A549 (cell line): ENCODE measurements around the gene XYLT1. TPM values are rescaled to one million over a fixed set of nuclear protein-coding genes. Genes with fewer than 3 reads are reported as not detected.

Experiments
- ATAC-seq, 2 experiments: fragments of 200-7000 bp in 1 of 2; fragments of >200 bp in 1 of 2; cut with Nextera tagmentation in 1 of 2; cut with Tn5 transposase in 1 of 2; 3 replicates each; pipeline versions ENCODE4 v1.8.0 to v1.9.1; 2018 to 2020; ENCODE audit warnings: mild to moderate bottlenecking in 1 of 2, moderate library complexity in 1 of 2
- CTCF ChIA-PET: fragments of 300-600 bp; sonication (Branson Sonifier 250); formaldehyde crosslinking; extraction: SDS; loops from one replicate; lab custom pipeline; 2021; ENCODE audit warnings: antibody characterized with exemption, inconsistent platforms; lab: Yijun Ruan, JAX
- POLR2A ChIA-PET: fragments of 350-600 bp; formaldehyde crosslinking; extraction: SDS; loops from one replicate; lab custom pipeline; 2021; ENCODE audit warnings: antibody characterized with exemption, inconsistent platforms; lab: Yijun Ruan, JAX
- DNase-seq, 2 experiments: peaks; one replicate each; pipeline versions ENCODE4 v3.0.0 to v3.0.0-alpha.2; 2011 to 2016; ENCODE audit warnings: low read depth in 1 of 2, low spot score in 1 of 2
- FAIRE-seq: peaks from 2 replicates; lab custom pipeline; 2011; peaks lifted over from hg19 to GRCh38; lab: Jason Lieb, UNC
- H3K27ac ChIP-seq, 2 experiments: fragments of >200 bp; sonication (Bioruptor Twin); formaldehyde crosslinking; 3 replicates each; pipeline ENCODE4 v1.5.1; 2016 to 2017
- H3K4me1 ChIP-seq: fragments of >200 bp; sonication (Bioruptor Twin); formaldehyde crosslinking; 3 replicates; pipeline ENCODE4 v1.6.1; 2016
- H3K4me2 ChIP-seq: fragments of >200 bp; sonication (Bioruptor Twin); formaldehyde crosslinking; 3 replicates; pipeline ENCODE4 v1.6.1; 2016
- H3K4me3 ChIP-seq: fragments of >200 bp; sonication (Bioruptor Twin); formaldehyde crosslinking; 3 replicates; pipeline ENCODE4 v1.5.1; 2016
- H3K9me3 ChIP-seq: fragments of >200 bp; sonication (Bioruptor Twin); formaldehyde crosslinking; 3 replicates; pipeline ENCODE4 v1.6.1; 2016
- BHLHE40 ChIP-seq: IDR thresholded peaks from 2 replicates; pipeline ENCODE4 v1.6.1; 2012; ENCODE audit warnings: low read depth, low read length, inconsistent platforms
- CBX2 ChIP-seq: fragments of 200-600 bp; sonication (generic); IDR thresholded peaks from 2 replicates; pipeline ENCODE4 v1.6.1; 2016; ENCODE audit warnings: low read depth, mild to moderate bottlenecking, borderline replicate concordance
- CBX8 ChIP-seq: fragments of 200-600 bp; sonication (generic); IDR thresholded peaks from 2 replicates; pipeline ENCODE4 v1.6.1; 2016
- CHD2 ChIP-seq: fragments of 150-350 bp; IDR thresholded peaks from 2 replicates; pipeline ENCODE4 v1.6.1; 2014; ENCODE audit warnings: low read length; ENCODE audit not compliant: partially characterized antibody
- CTCF ChIP-seq: fragments of >200 bp; sonication (Bioruptor Twin); formaldehyde crosslinking; IDR thresholded peaks from 3 replicates; pipeline ENCODE4 v1.5.1; 2016
- ESRRA ChIP-seq: fragments of 150-350 bp; IDR thresholded peaks from 2 replicates; pipeline ENCODE4 v1.6.1; 2014; ENCODE audit warnings: mild to moderate bottlenecking, low read length, borderline replicate concordance
- FOSB ChIP-seq: fragments of 250-450 bp; sonication (Bioruptor Pico); IDR thresholded peaks from 2 replicates; pipeline ENCODE4 v1.5.0; 2020; ENCODE audit warnings: mild to moderate bottlenecking, moderate library complexity
- FOSL2 ChIP-seq, 2 experiments: fragments of 450-650 bp in 1 of 2; fragments of >200 bp in 1 of 2; sonication (Bioruptor Twin) in 1 of 2; formaldehyde crosslinking; IDR thresholded peaks; 2 replicates each; pipeline versions ENCODE4 v1.5.0 to v1.6.1; 2016 to 2020; ENCODE audit warnings: mild to moderate bottlenecking in 1 of 2, moderate library complexity in 1 of 2
- HES2 ChIP-seq: fragments of >200 bp; sonication (Bioruptor Twin); formaldehyde crosslinking; IDR thresholded peaks from 2 replicates; pipeline ENCODE4 v1.6.1; 2016
- HEYL ChIP-seq: fragments of 250-450 bp; sonication (Bioruptor Pico); IDR thresholded peaks from 2 replicates; pipeline ENCODE4 v1.8.0; 2021; ENCODE audit warnings: mild to moderate bottlenecking, moderate library complexity
- HMGXB4 ChIP-seq: fragments of 250-450 bp; sonication (Bioruptor Pico); IDR thresholded peaks from 2 replicates; pipeline ENCODE4 v1.5.0; 2021; ENCODE audit warnings: mild to moderate bottlenecking, moderate library complexity, borderline replicate concordance
- HOXA7 ChIP-seq: fragments of 250-450 bp; sonication (Bioruptor Pico); IDR thresholded peaks from 2 replicates; pipeline ENCODE4 v1.5.0; 2020; ENCODE audit warnings: mild to moderate bottlenecking, moderate library complexity
- JUN ChIP-seq, 2 experiments: fragments of >200 bp; sonication (Bioruptor Twin); formaldehyde crosslinking; IDR thresholded peaks; 2 replicates in 1 of 2; 3 replicates in 1 of 2; pipeline ENCODE4 v1.6.1; 2016 to 2017
- KDM1A ChIP-seq: fragments of 200-600 bp; sonication (generic); IDR thresholded peaks from 2 replicates; pipeline ENCODE4 v1.6.1; 2016; ENCODE audit warnings: low read depth, mild to moderate bottlenecking
- MAFK ChIP-seq: fragments of 450-650 bp; IDR thresholded peaks from 2 replicates; pipeline ENCODE4 v1.6.1; 2014; ENCODE audit not compliant: partially characterized antibody
- MAZ ChIP-seq: fragments of 150-350 bp; IDR thresholded peaks from 2 replicates; pipeline ENCODE4 v1.6.1; 2014; ENCODE audit warnings: antibody characterized with exemption, low read depth, low read length, borderline replicate concordance
- NFE2L2 ChIP-seq: fragments of 150-350 bp; conservative IDR thresholded peaks from 2 replicates; pipeline ENCODE4 v1.6.1; 2014; ENCODE audit warnings: low read length
- PHF8 ChIP-seq: fragments of 200-600 bp; sonication (generic); IDR thresholded peaks from 2 replicates; pipeline ENCODE4 v1.6.1; 2016; ENCODE audit warnings: low read depth, mild to moderate bottlenecking, antibody characterized with exemption, moderate library complexity, borderline replicate concordance
- POLR2A ChIP-seq: IDR thresholded peaks from 2 replicates; pipeline ENCODE4 v1.6.1; 2012; ENCODE audit warnings: mild to moderate bottlenecking, low read length
- RCOR1 ChIP-seq: fragments of 150-350 bp; IDR thresholded peaks from 2 replicates; pipeline ENCODE4 v1.6.1; 2014; ENCODE audit warnings: antibody characterized with exemption, low read length, low read depth
- RFX5 ChIP-seq: fragments of 450-650 bp; IDR thresholded peaks from 2 replicates; pipeline ENCODE4 v1.7.1; 2014; ENCODE audit warnings: antibody characterized with exemption, mild to moderate bottlenecking, moderate library complexity
- RNF2 ChIP-seq: fragments of 200-600 bp; sonication (generic); IDR thresholded peaks from 2 replicates; pipeline ENCODE4 v1.6.1; 2016; ENCODE audit warnings: low read depth, mild to moderate bottlenecking, antibody characterized with exemption, moderate library complexity, borderline replicate concordance
- SREBF2 ChIP-seq: fragments of 450-650 bp; IDR thresholded peaks from 2 replicates; pipeline ENCODE4 v1.6.1; 2014; ENCODE audit warnings: mild to moderate bottlenecking, moderate library complexity
- TP53 ChIP-seq: fragments of 250-450 bp; sonication (Bioruptor Pico); IDR thresholded peaks from 2 replicates; pipeline ENCODE4 v1.5.0; 2021; ENCODE audit warnings: mild to moderate bottlenecking, moderate library complexity
- ZFP36 ChIP-seq: fragments of 450-650 bp; IDR thresholded peaks from 2 replicates; pipeline ENCODE4 v1.6.1; 2014; ENCODE audit warnings: borderline replicate concordance; ENCODE audit not compliant: partially characterized antibody
- ZNF302 ChIP-seq: fragments of 250-450 bp; sonication (Bioruptor Pico); IDR thresholded peaks from 2 replicates; pipeline ENCODE4 v1.9.0; 2021; ENCODE audit warnings: inconsistent platforms, mild to moderate bottlenecking, moderate library complexity
- WGBS: methylation state at CpG from one replicate; pipeline ENCODE4 v1.1.6; 2017; ENCODE audit errors: missing lambda C conversion rate; 5-methylcytosine and 5-hydroxymethylcytosine counted together
- polyA plus RNA-seq, 4 experiments: library from polyadenylated mRNA; depleted of rRNA in 3 of 4; stranded (reverse); fragments of >200 nt; fragmentation: RNase III in 1 of 4; extraction: RNeasy Plus Mini Kit Qiagen cat#74134 plus additional on column Dnase treatment in 1 of 4; gene quantifications; 2 replicates in 3 of 4; 3 replicates in 1 of 4; pipeline ENCODE4 v1.2.3, GENCODE V29; 2011 to 2017
- TF ChIP-seq, protein P1 (sequence below): fragments of 150-350 bp; IDR thresholded peaks from 2 replicates; pipeline ENCODE4 v1.6.1; 2014; ENCODE audit warnings: low read depth, mild to moderate bottlenecking, low read length
- TF ChIP-seq, protein P2 (sequence below): fragments of 250-450 bp; sonication (Bioruptor Pico); IDR thresholded peaks from 2 replicates; pipeline ENCODE4 v1.5.0; 2020; ENCODE audit warnings: low read depth, mild to moderate bottlenecking, moderate library complexity

Gene XYLT1
- polyA plus RNA-seq, 2 of the 4 experiments (the other 2 are of a cell fraction), result 0.78 to 0.88 TPM

- TF ChIP-seq, protein P1, sequence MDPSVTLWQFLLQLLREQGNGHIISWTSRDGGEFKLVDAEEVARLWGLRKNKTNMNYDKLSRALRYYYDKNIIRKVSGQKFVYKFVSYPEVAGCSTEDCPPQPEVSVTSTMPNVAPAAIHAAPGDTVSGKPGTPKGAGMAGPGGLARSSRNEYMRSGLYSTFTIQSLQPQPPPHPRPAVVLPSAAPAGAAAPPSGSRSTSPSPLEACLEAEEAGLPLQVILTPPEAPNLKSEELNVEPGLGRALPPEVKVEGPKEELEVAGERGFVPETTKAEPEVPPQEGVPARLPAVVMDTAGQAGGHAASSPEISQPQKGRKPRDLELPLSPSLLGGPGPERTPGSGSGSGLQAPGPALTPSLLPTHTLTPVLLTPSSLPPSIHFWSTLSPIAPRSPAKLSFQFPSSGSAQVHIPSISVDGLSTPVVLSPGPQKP, result no peak
- TF ChIP-seq HEYL (CRISPR knock-in tag) (no peak), BHLHE40 (no peak), CHD2 (no peak), ZNF302 (no peak)
Observed at GRCh38 chr16:17277981-17278381, 192.8 kb downstream of the XYLT1 start (continued).

GRCh38 chr16:17276610-17277009 lies 194.2 kb downstream of the XYLT1 start:
- ChIA-PET CTCF (no interaction called here), POLR2A (no interaction called here)
- Histone ChIP-seq H3K27ac (no peak overlapping the region), H3K4me2 (no peak overlapping the region), H3K4me3 (no peak overlapping the region), H3K9me3 (no peaks in the 10 kb centered on the region), H3K4me1 (peaks cover 28% of the 10 kb centered on the region)
- DNase-seq, result no peak
- no peak for ATAC-seq
- TF ChIP-seq PHF8 (no peak), CBX8 (no peak), HEYL (CRISPR knock-in tag) (no peak), MAFK (no peak), RCOR1 (no peak), KDM1A (no peak), ZFP36 (no peak), RNF2 (no peak), NFE2L2 (no peak), ZNF302 (no peak), CBX2 (no peak), CTCF (no peak), HOXA7 (CRISPR knock-in tag) (no peak), SREBF2 (no peak), ESRRA (no peak), HES2 (no peak), JUN (IDR thresholded peaks at IDR 0.05) (no peak)
- TF ChIP-seq, protein P2, sequence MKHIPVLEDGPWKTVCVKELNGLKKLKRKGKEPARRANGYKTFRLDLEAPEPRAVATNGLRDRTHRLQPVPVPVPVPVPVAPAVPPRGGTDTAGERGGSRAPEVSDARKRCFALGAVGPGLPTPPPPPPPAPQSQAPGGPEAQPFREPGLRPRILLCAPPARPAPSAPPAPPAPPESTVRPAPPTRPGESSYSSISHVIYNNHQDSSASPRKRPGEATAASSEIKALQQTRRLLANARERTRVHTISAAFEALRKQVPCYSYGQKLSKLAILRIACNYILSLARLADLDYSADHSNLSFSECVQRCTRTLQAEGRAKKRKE, result no peak
- WGBS, result 54% methylated on average over 10 of the region's 10 CpGs
- no peak for FAIRE-seq

DNA sequence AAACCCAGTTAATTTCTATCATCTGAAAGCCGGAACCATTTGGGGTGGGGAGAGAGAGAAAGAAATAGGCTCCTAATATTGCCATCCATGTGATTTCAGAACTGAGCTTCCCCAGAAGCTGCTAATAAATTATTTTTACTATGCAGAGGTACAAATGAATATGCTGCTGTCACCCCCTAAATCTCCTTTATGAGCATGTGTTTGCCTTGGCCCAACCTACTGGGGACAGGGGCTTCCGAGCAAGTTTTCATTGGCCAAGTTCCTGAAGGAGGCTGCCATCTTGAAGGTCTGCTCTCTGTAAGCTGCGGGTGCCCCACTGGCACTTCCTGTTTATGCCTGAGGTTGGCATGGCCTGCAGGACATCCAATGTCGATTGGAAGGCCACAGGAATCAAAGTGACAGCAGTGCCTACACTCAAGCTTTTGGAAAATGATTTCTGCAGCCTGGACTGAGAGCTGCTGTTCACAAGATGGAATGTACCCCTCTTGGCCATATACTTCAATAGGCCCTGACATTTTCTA lies 194.7 kb downstream of the XYLT1 start:
- ChIA-PET POLR2A (no interaction called here), CTCF (no interaction called here)
- H3K4me3 ChIP-seq, result no peak overlapping the region
- DNase-seq (no peak), ATAC-seq (no peak)
- H3K9me3 ChIP-seq, result no peaks in the 10 kb centered on the region
- TF ChIP-seq HMGXB4 (CRISPR knock-in tag) (no peak), MAZ (no peak), POLR2A (no peak), PHF8 (no peak), ESRRA (no peak), RFX5 (no peak), FOSB (CRISPR knock-in tag) (no peak), FOSL2 (IDR thresholded peaks at IDR 0.05) (no peak), FOSL2 (CRISPR knock-in tag; IDR thresholded peaks at IDR 0.05) (no peak), TP53 (CRISPR knock-in tag) (no peak)
- TF ChIP-seq, all 56 proteins: peak for 0
- H3K4me1 ChIP-seq, result peaks cover 31% of the 10 kb centered on the region
- H3K4me2 ChIP-seq, result no peak overlapping the region
- no peak for FAIRE-seq
- peak overlapping the region; percentile 27 to 79 for H3K27ac ChIP-seq
- WGBS, result 42% methylated on average over 4 of the region's 4 CpGs
